CD14-positive monocyte (primary cell): ENCODE results near the gene SHROOM2. TPM values are rescaled to one million over a fixed set of nuclear protein-coding genes. Genes with fewer than 3 reads are reported as not detected.

ENCODE experiments used
- DNase-seq, 3 donors: peaks; one replicate each; pipeline ENCODE4 v3.0.0-alpha.2; 2011 to 2022
- H2AFZ ChIP-seq: 2 replicates; pipeline ENCODE4 v1.6.0; 2012; ENCODE audit warnings: mild to moderate bottlenecking, low read depth, low read length, inconsistent platforms; ENCODE audit not compliant: insufficient read depth, poor library complexity, severe bottlenecking
- H3K27ac ChIP-seq, 2 donors: 1 replicate in 1 of 2; 2 replicates in 1 of 2; pipeline ENCODE4 v1.5.1; 2012 to 2013; ENCODE audit warnings: low read length in 2 of 2, control low read depth in 1 of 2, inconsistent platforms in 1 of 2, low read depth in 1 of 2, mild to moderate bottlenecking in 1 of 2
- H3K27me3 ChIP-seq, 2 donors: one replicate each; pipeline versions ENCODE4 v1.6.0 to v1.6.1; 2011 to 2013; ENCODE audit warnings: low read length in 2 of 2; ENCODE audit not compliant: control insufficient read depth in 2 of 2, insufficient read depth in 2 of 2
- H3K36me3 ChIP-seq, 2 donors: replicated peaks in 1 of 2; 1 replicate in 1 of 2; 2 replicates in 1 of 2; pipeline versions ENCODE4 v1.5.1 to v1.6.1; 2012 to 2013; ENCODE audit warnings: low read length in 2 of 2, control low read depth in 1 of 2, inconsistent platforms in 1 of 2, mild to moderate bottlenecking in 1 of 2; ENCODE audit not compliant: insufficient read depth in 2 of 2, control insufficient read depth in 1 of 2
- H3K4me1 ChIP-seq, 2 donors: 1 replicate in 1 of 2; 2 replicates in 1 of 2; pipeline versions ENCODE4 v1.5.1 to v1.6.1; 2012 to 2013; ENCODE audit warnings: low read length in 2 of 2, control low read depth in 1 of 2, inconsistent platforms in 1 of 2, mild to moderate bottlenecking in 1 of 2, moderate library complexity in 1 of 2; ENCODE audit not compliant: insufficient read depth in 2 of 2, control insufficient read depth in 1 of 2
- H3K4me2 ChIP-seq: replicated peaks from 2 replicates; pipeline ENCODE3; 2012; ENCODE audit warnings: low read length, moderate library complexity, mild to moderate bottlenecking; ENCODE audit not compliant: poor library complexity, severe bottlenecking; ENCODE audit errors: extremely low read depth
- H3K4me3 ChIP-seq, 3 experiments: fragments of 200-600 bp in 1 of 3; sonication (generic) in 1 of 3; replicated peaks in 1 of 3; 1 replicate in 2 of 3; 2 replicates in 1 of 3; pipeline ENCODE4 v1.5.1; 2011 to 2013; ENCODE audit warnings: low read length in 3 of 3, mild to moderate bottlenecking in 3 of 3, control low read depth in 2 of 3, low read depth in 2 of 3, inconsistent platforms in 1 of 3, moderate library complexity in 1 of 3
- H3K79me2 ChIP-seq: 2 replicates; pipeline ENCODE4 v1.6.0; 2012; ENCODE audit warnings: mild to moderate bottlenecking, control low read depth, inconsistent platforms, low read length, moderate library complexity; ENCODE audit not compliant: insufficient read depth
- H3K9ac ChIP-seq: 2 replicates; pipeline ENCODE4 v1.6.0; 2017; ENCODE audit warnings: low read length, mild to moderate bottlenecking; ENCODE audit not compliant: insufficient read depth, poor library complexity, severe bottlenecking
- H3K9me3 ChIP-seq, 2 donors: replicated peaks in 1 of 2; 1 replicate in 1 of 2; 2 replicates in 1 of 2; pipeline versions ENCODE4 v1.5.1 to v1.6.1; 2012 to 2013; ENCODE audit warnings: low read length in 2 of 2, control low read depth in 1 of 2; ENCODE audit not compliant: control insufficient read depth in 1 of 2, insufficient read depth in 1 of 2
- H4K20me1 ChIP-seq: 2 replicates; pipeline ENCODE4 v1.6.0; 2012; ENCODE audit warnings: mild to moderate bottlenecking, low read length, control low read depth, moderate library complexity; ENCODE audit not compliant: insufficient read depth
- H3K27ac Mint-ChIP-seq, 7 donors: one replicate each; pipeline ENCODE4 v1.8.0; 2020; ENCODE audit warnings: mild to moderate bottlenecking in 7 of 7, mixed read lengths in 7 of 7, moderate library complexity in 6 of 7, inconsistent platforms in 2 of 7
- H3K27me3 Mint-ChIP-seq, 3 donors: one replicate each; pipeline ENCODE4 v1.8.0; 2021 to 2022; ENCODE audit warnings: low read depth in 3 of 3, mild to moderate bottlenecking in 3 of 3, mixed read lengths in 3 of 3, moderate library complexity in 3 of 3, inconsistent platforms in 1 of 3
- H3K36me3 Mint-ChIP-seq, 2 donors: one replicate each; pipeline ENCODE4 v1.8.0; 2020; ENCODE audit warnings: mixed read lengths in 2 of 2, inconsistent platforms in 1 of 2, mild to moderate bottlenecking in 1 of 2
- H3K4me1 Mint-ChIP-seq: one replicate; pipeline ENCODE4 v1.8.0; 2020; ENCODE audit warnings: mild to moderate bottlenecking, mixed read lengths
- H3K4me3 Mint-ChIP-seq, 2 donors: one replicate each; pipeline ENCODE4 v1.8.0; 2020; ENCODE audit warnings: mild to moderate bottlenecking in 2 of 2, mixed read lengths in 2 of 2, moderate library complexity in 1 of 2
- H3K9me3 Mint-ChIP-seq, 7 donors: one replicate each; pipeline ENCODE4 v1.8.0; 2020 to 2022; ENCODE audit warnings: mixed read lengths in 7 of 7, mild to moderate bottlenecking in 6 of 7, moderate library complexity in 6 of 7, inconsistent platforms in 2 of 7
- CTCF ChIP-seq: fragments of 200-600 bp; IDR thresholded peaks from one replicate; pipeline ENCODE4 v1.8.0; 2022; ENCODE audit warnings: antibody characterized with exemption, mild to moderate bottlenecking
- WGBS: methylation state at CpG from one replicate; pipeline ENCODE4 v1.1.5; 2013; ENCODE audit warnings: missing lambda C conversion rate; ENCODE audit not compliant: insufficient coverage; 5-methylcytosine and 5-hydroxymethylcytosine counted together
- intact Hi-C, 2 donors: fragments of 100-400 bp; cut with micrococcal nuclease; formaldehyde crosslinking; loops; one replicate each; pipeline versions ENCODE4 v1.15.0 to v1.15.1; 2023
- polyA plus RNA-seq, 3 donors: library from polyadenylated mRNA; depleted of rRNA in 1 of 3; unstranded in 2 of 3; stranded (reverse) in 1 of 3; fragments of 300-500 nt in 2 of 3; fragments of >200 nt in 1 of 3; fragmentation: Illumina TruSeq in 2 of 3; gene quantifications; 1 replicate in 2 of 3; 2 replicates in 1 of 3; pipeline ENCODE4 v1.2.3, GENCODE V29; 2012 to 2021

Gene SHROOM2
- polyA plus RNA-seq, 3 donors: not detected

- DNase-seq: peak; percentile 20 to 79 (median 64)
- peaks cover 9% of the 10 kb centered on the region for H3K4me1 Mint-ChIP-seq
- H3K9ac ChIP-seq: no peak overlapping the region
- H3K27ac ChIP-seq: no peak overlapping the region
- no peak overlapping the region for H3K4me3 ChIP-seq
- no CpG with 5 or more reads among the region's 6 CpGs for WGBS
- H3K4me2 ChIP-seq: no peak overlapping the region
- H3K27ac Mint-ChIP-seq: peak overlapping the region in 2 of 7 donors; percentile 11 to 21
- H3K36me3 ChIP-seq: no peaks in the 10 kb centered on the region
- no peaks in the 10 kb centered on the region for H3K79me2 ChIP-seq
- H3K27me3 ChIP-seq: no peaks in the 10 kb centered on the region
- H3K4me3 Mint-ChIP-seq: peak overlapping the region in 1 of 2 donors; percentile 53
- peaks cover 3 to 8% of the 10 kb centered on the region in 2 donors for H3K4me1 ChIP-seq
- H3K27me3 Mint-ChIP-seq: peaks cover 8 to 24% (median 19%) of the 10 kb centered on the region in 3 donors
- TF ChIP-seq CTCF: no peak
- H3K9me3 ChIP-seq: no peaks in the 10 kb centered on the region
- H3K36me3 Mint-ChIP-seq: no peaks in the 10 kb centered on the region
- intact Hi-C loops: no loop called here
- no peak overlapping the region for H2AFZ ChIP-seq
- peaks cover 0 to 12% (median 0%) of the 10 kb centered on the region in 7 donors for H3K9me3 Mint-ChIP-seq
- H4K20me1 ChIP-seq: no peaks in the 10 kb centered on the region
These were observed 155.9 kb downstream of the SHROOM2 start for GRCh38 chrX:9942086-9942485.

- Mint-ChIP-seq H3K4me1 (peaks cover 9% of the 10 kb centered on the region), H3K4me3 (no peak overlapping the region), H3K27ac (peak overlapping the region in 1 of 7 donors; percentile 13), H3K27me3 (peaks cover 8 to 26% (median 21%) of the 10 kb centered on the region in 3 donors), H3K36me3 (no peaks in the 10 kb centered on the region), H3K9me3 (peaks cover 0 to 12% (median 0%) of the 10 kb centered on the region in 7 donors)
- TF ChIP-seq CTCF: no peak
- H3K9ac ChIP-seq: no peak overlapping the region
- H3K27ac ChIP-seq: no peak overlapping the region
- intact Hi-C loops: no loop called here
- H3K4me1 ChIP-seq: peaks cover 3 to 8% of the 10 kb centered on the region in 2 donors
- H3K4me3 ChIP-seq: no peak overlapping the region
- no peaks in the 10 kb centered on the region for H3K9me3 ChIP-seq
- H4K20me1 ChIP-seq: no peaks in the 10 kb centered on the region
- no CpG with 5 or more reads among the region's 5 CpGs for WGBS
- DNase-seq: no peak
- no peak overlapping the region for H2AFZ ChIP-seq
- no peak overlapping the region for H3K4me2 ChIP-seq
- H3K79me2 ChIP-seq: no peaks in the 10 kb centered on the region
- no peaks in the 10 kb centered on the region for H3K27me3 ChIP-seq
- no peaks in the 10 kb centered on the region for H3K36me3 ChIP-seq
These were observed 157.2 kb downstream of the SHROOM2 start for GRCh38 chrX:9943420-9943819.
